ENCODE data around the gene AOAH.

AOAH gene

DNA sequence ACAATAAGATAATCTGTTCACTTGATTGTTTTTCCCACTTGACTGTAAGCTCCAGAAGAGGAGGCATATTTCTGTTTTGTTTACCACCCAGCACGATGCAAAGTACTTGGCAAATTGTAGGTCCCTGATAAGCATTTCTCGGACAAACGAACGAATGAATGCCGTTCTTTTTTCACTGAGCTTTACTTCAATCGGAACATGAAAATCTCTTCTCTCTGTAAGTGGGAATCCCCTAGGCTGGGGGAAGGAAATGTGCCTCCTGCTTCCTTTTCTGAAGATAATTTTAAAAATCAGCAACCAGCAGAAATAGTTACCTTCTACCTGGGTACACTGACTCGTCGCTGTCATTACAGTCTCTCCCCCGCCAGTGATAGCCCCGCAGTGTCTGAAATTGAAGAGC lies 102.9 kb downstream of the AOAH start:
- TF ChIP-seq, protein P1, sequence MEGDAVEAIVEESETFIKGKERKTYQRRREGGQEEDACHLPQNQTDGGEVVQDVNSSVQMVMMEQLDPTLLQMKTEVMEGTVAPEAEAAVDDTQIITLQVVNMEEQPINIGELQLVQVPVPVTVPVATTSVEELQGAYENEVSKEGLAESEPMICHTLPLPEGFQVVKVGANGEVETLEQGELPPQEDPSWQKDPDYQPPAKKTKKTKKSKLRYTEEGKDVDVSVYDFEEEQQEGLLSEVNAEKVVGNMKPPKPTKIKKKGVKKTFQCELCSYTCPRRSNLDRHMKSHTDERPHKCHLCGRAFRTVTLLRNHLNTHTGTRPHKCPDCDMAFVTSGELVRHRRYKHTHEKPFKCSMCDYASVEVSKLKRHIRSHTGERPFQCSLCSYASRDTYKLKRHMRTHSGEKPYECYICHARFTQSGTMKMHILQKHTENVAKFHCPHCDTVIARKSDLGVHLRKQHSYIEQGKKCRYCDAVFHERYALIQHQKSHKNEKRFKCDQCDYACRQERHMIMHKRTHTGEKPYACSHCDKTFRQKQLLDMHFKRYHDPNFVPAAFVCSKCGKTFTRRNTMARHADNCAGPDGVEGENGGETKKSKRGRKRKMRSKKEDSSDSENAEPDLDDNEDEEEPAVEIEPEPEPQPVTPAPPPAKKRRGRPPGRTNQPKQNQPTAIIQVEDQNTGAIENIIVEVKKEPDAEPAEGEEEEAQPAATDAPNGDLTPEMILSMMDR (IDR thresholded peaks at IDR 0.05; ENCODE audit: low read depth, low read length) = no peak
- DNase-seq (ENCODE audit: extremely low read depth, low read depth) = no peak

DNA sequence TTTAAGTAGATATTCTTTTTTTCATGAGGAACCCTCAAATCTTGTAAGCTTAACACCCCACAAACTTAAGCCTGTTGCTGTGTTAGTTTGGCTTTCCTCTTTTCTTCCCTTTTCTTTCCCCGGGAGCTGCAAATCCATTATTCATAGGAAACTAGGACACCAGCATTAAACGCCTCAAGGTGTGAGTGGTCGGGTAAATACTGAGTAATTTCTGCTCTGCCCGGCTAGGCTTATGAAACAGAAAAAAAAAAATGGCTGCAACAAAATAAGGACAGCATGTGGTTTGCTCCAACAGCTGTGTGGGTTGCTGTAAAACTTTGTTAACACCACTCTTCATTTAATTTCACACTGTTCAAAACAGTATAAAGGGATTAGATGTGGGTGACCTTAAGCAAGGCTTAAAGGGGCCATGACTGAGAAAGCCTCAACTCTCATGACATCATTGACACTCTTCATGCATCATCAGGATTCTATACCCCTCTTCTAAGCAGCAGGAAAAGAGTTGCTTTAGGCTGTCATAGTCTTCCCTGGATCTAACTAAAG lies 104.1 kb downstream of the AOAH start:
- TF ChIP-seq, protein P1 (IDR thresholded peaks at IDR 0.05; ENCODE audit: low read depth, low read length) = no peak
- DNase-seq (ENCODE audit: extremely low read depth, low read depth) = no peak

DNA sequence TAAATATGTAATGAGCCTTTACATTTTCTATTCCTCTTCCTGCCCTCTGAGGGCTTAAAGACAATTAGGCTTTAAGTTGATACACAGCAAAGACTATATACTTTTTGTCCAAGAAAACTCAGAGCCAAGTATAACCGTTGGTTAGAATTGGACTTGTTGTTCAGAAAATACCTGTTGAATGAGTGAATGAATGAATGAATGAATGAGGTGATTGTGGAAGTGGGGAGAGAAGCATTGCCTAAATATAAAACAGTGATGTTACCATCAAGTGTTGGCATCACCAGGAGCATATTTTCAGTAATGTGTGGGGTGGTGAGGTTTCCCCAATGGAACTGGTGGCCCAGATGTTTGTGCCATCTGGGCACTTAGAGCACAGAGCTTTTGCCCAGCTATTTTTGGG lies 106.9 kb downstream of the AOAH start:
- DNase-seq (ENCODE audit: extremely low read depth, low read depth) = no peak
- TF ChIP-seq, protein P1 (IDR thresholded peaks at IDR 0.05; ENCODE audit: low read depth, low read length) = no peak

DNA sequence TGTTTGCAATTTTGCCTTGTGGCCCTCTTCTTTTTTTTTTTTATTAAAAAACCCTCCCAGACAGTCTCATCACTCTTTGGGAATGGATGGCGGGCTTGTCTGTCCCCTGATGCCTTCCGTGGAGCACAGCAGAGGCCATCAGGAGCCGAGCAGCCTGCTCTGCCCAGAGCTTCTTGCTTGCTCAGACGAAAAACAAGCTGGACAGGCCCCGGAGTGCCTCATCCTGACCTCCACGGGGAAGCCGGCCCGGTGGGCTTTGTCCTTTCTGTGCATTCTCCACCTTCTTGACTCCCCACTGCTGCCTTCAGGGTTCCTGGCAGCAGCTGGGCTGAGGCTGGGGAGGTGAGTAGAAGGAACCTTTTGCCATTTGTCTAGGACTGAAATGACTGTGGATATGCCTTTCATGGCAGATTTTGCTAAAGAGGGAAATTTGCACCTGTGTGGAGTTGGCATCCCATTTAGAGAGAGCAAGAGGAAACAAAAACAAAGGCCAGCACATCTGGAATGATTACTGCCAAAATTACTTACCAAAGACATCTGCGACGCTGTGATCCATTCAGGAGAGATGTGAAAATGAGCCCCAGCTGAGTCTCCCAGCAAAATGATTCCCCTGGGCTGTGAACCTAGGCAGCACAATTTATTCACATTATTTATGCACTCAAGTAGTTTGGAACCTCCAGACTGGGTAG lies 108.3 kb downstream of the AOAH start:
- DNase-seq (ENCODE audit: extremely low read depth, low read depth) = no peak
- TF ChIP-seq, protein P1 (IDR thresholded peaks at IDR 0.05; ENCODE audit: low read depth, low read length) = no peak

DNA sequence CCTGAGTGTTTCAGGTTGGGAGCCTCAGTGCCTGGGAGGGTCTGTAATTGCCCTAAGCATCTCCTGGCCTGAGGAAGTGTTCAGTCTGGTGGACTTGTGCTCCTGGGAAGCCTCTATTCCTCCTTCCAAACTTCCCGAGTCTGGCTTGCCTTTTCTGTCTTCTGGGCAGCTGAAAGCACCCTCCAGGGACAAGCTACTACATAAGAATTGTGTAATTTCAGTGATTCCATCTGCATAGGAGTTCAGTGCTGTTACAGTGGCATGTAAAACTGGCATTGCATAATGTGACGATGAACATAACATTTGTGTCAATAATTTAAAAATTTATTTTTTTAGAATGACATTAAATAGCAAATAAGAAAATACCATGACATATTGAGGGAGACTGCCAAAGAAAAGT lies 109.3 kb downstream of the AOAH start:
- DNase-seq (ENCODE audit: extremely low read depth, low read depth) = no peak
- TF ChIP-seq, protein P1 (IDR thresholded peaks at IDR 0.05; ENCODE audit: low read depth, low read length) = no peak

DNA sequence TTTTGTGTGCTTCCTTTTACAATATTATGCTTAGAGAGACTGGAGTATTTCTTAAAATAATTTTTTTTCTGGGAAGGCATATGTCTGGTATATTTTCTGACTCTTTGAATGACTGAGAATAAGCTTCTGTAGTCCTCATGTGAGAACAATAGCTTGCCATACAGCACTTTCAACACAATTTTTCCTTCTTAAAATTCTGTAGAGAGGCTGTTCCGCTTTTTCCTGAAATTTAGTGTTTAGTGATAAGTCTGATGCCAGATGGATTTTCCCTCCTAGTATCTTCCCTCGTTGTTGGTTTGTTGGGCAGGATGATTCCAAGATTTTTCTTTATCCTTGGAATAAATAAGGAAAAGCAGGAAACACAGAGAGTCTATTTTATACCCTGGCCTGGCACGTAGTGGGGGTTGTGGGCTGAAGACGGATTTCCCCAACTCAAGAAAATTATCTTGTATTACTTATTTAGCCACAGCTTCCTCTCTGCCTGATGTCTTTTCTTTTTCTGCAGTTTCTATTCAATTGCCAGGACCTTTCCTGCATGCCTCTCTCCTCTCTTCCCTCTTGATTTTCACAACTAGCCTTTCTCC lies 111.2 kb downstream of the AOAH start:
- TF ChIP-seq, protein P1 (IDR thresholded peaks at IDR 0.05; ENCODE audit: low read depth, low read length) = no peak
- DNase-seq (ENCODE audit: extremely low read depth, low read depth) = no peak

DNA sequence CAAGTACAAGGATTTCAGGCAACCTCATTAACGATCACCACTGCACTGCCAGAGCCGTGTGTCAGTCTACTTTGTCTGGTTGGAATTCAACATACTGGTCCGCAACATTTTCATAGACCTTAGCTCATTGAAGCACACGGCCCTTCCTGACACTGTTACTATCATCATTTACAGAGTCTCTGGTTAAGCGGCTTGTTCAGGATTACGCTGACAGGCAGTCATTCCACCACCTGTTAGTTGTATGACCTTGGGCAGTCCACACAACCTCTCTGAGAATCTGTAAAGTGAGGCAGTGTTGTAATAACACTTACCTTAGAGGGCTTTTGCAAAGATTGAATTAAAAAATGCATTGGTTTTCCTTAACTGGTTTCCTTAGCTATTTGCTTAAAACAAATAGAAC lies 112.6 kb downstream of the AOAH start:
- no peak for DNase-seq (ENCODE audit: extremely low read depth, low read depth)
- TF ChIP-seq, protein P1 (IDR thresholded peaks at IDR 0.05; ENCODE audit: low read depth, low read length) = no peak

All from AG09319 (cell line).